Esophagus (tissue), 2 donors: ENCODE data around the gene TRPM8. TPM values are rescaled to one million over a fixed set of nuclear protein-coding genes. Genes with fewer than 3 reads are reported as not detected.

ENCODE experiments used
- H3K27ac ChIP-seq, 2 donors: one replicate each; pipeline ENCODE4 v1.5.1; 2013; ENCODE audit warnings: low read depth in 2 of 2, mild to moderate bottlenecking in 2 of 2, inconsistent platforms in 1 of 2, low read length in 1 of 2, moderate library complexity in 1 of 2
- H3K27me3 ChIP-seq, 2 donors: one replicate each; pipeline ENCODE4 v1.6.1; 2013; ENCODE audit warnings: low read length in 2 of 2, control low read depth in 1 of 2, mild to moderate bottlenecking in 1 of 2; ENCODE audit not compliant: insufficient read depth in 2 of 2, control insufficient read depth in 1 of 2
- H3K36me3 ChIP-seq, 2 donors: one replicate each; pipeline ENCODE4 v1.6.1; 2013; ENCODE audit warnings: low read length in 1 of 2; ENCODE audit not compliant: control insufficient read depth in 2 of 2, insufficient read depth in 2 of 2
- H3K4me1 ChIP-seq, 2 donors: one replicate each; pipeline ENCODE4 v1.6.1; 2013; ENCODE audit warnings: low read length in 1 of 2; ENCODE audit not compliant: control insufficient read depth in 2 of 2, insufficient read depth in 2 of 2
- H3K4me3 ChIP-seq, 2 donors: one replicate each; pipeline ENCODE4 v1.5.1; 2013; ENCODE audit warnings: low read length in 2 of 2, mild to moderate bottlenecking in 2 of 2, low read depth in 1 of 2, moderate library complexity in 1 of 2
- H3K9me3 ChIP-seq, 2 donors: one replicate each; pipeline ENCODE4 v1.6.1; 2013; ENCODE audit warnings: mild to moderate bottlenecking in 2 of 2, low read depth in 1 of 2, low read length in 1 of 2, moderate library complexity in 1 of 2; ENCODE audit not compliant: control insufficient read depth in 2 of 2, insufficient read depth in 1 of 2
- WGBS, 2 donors: extraction: QIAGEN DNeasy Blood & Tissue Kit; methylation state at CpG; one replicate each; pipeline ENCODE4 v1.1.7; 2013; 5-methylcytosine and 5-hydroxymethylcytosine counted together
- polyA plus RNA-seq, 2 donors: library from polyadenylated mRNA; stranded (reverse); fragments of 200-250 nt; gene quantifications; one replicate each; pipeline ENCODE4 v1.2.3, GENCODE V29; 2013
- donor health status: healthy with polysubstance abuse.
- donor health status: Bipolar disorder and iron deficiency.

TRPM8 gene
- polyA plus RNA-seq, 2 donors = not detected

GRCh38 chr2:234044157-234044556 is 127.0 kb downstream of the TRPM8 start:
- H3K9me3 ChIP-seq = no peaks in the 10 kb centered on the region
- no peak overlapping the region for H3K27ac ChIP-seq
- H3K4me1 ChIP-seq = no peaks in the 10 kb centered on the region
- H3K36me3 ChIP-seq = no peaks in the 10 kb centered on the region
- H3K27me3 ChIP-seq = no peaks in the 10 kb centered on the region
- no peak overlapping the region for H3K4me3 ChIP-seq
- WGBS, 2 donors = 28 to 38% methylated on average over 1 of the region's 1 CpG

- WGBS, 2 donors = 78 to 82% methylated on average over 3 of the region's 3 CpGs
- no peaks in the 10 kb centered on the region for H3K4me1 ChIP-seq
- H3K9me3 ChIP-seq = no peaks in the 10 kb centered on the region
- no peak overlapping the region for H3K4me3 ChIP-seq
- no peaks in the 10 kb centered on the region for H3K36me3 ChIP-seq
- H3K27me3 ChIP-seq = no peaks in the 10 kb centered on the region
- H3K27ac ChIP-seq = no peak overlapping the region
Measured at GRCh38 chr2:234046521-234046920, 129.3 kb downstream of the TRPM8 start.

GRCh38 chr2:234047361-234047760 is 130.2 kb downstream of the TRPM8 start:
- Histone ChIP-seq H3K9me3 (no peaks in the 10 kb centered on the region), H3K27ac (no peak overlapping the region), H3K36me3 (no peaks in the 10 kb centered on the region), H3K4me1 (no peaks in the 10 kb centered on the region), H3K27me3 (no peaks in the 10 kb centered on the region), H3K4me3 (no peak overlapping the region)

- no peaks in the 10 kb centered on the region for H3K4me1 ChIP-seq
- no peaks in the 10 kb centered on the region for H3K9me3 ChIP-seq
- H3K36me3 ChIP-seq = no peaks in the 10 kb centered on the region
- H3K27ac ChIP-seq = no peak overlapping the region
- 45 to 63% methylated on average over 4 of the region's 4 CpGs for WGBS, 2 donors
- no peak overlapping the region for H3K4me3 ChIP-seq
- H3K27me3 ChIP-seq = no peaks in the 10 kb centered on the region
Measured at GRCh38 chr2:234048049-234048448, 130.9 kb downstream of the TRPM8 start.

GRCh38 chr2:234050455-234051135 is 133.4 kb downstream of the TRPM8 start, which contains the start of gene SPP2:
SPP2 (plus strand) TSS chr2:234050702; CDS start chr2:234050787, 85 bp downstream.
- Histone ChIP-seq H3K9me3 (no peaks in the 10 kb centered on the region), H3K36me3 (no peaks in the 10 kb centered on the region), H3K4me3 (no peak within 1 kb of the TSS), H3K27ac (no peak within 1 kb of the TSS), H3K27me3 (no peaks in the 10 kb centered on the region), H3K4me1 (no peaks in the 10 kb centered on the region)
- WGBS, 2 donors = 85 to 86% methylated on average over 9 of the region's 9 CpGs

GRCh38 chr2:234051374-234052070 is 134.3 kb downstream of the TRPM8 start:
- Histone ChIP-seq H3K27me3 (no peaks in the 10 kb centered on the region), H3K4me1 (no peaks in the 10 kb centered on the region), H3K9me3 (no peaks in the 10 kb centered on the region), H3K27ac (no peak overlapping the region), H3K4me3 (no peak overlapping the region), H3K36me3 (no peaks in the 10 kb centered on the region)
- 90 to 93% methylated on average over 4 of the region's 4 CpGs for WGBS, 2 donors

- Histone ChIP-seq H3K4me3 (no peak overlapping the region), H3K4me1 (no peaks in the 10 kb centered on the region), H3K36me3 (no peaks in the 10 kb centered on the region), H3K9me3 (no peaks in the 10 kb centered on the region), H3K27ac (no peak overlapping the region), H3K27me3 (no peaks in the 10 kb centered on the region)
- 84 to 87% methylated on average over 4 of the region's 4 CpGs for WGBS, 2 donors
Measured at GRCh38 chr2:234058881-234059280, 141.7 kb downstream of the TRPM8 start.

- H3K27ac ChIP-seq = no peak overlapping the region
- H3K27me3 ChIP-seq = no peaks in the 10 kb centered on the region
- no peaks in the 10 kb centered on the region for H3K4me1 ChIP-seq
- no peaks in the 10 kb centered on the region for H3K36me3 ChIP-seq
- H3K4me3 ChIP-seq = no peak overlapping the region
- 81 to 86% methylated on average over 8 of the region's 8 CpGs for WGBS, 2 donors
- H3K9me3 ChIP-seq = no peaks in the 10 kb centered on the region
Measured at GRCh38 chr2:234060236-234060635, 143.1 kb downstream of the TRPM8 start.

GRCh38 chr2:234061624-234062257 is 144.6 kb downstream of the TRPM8 start:
- H3K27ac ChIP-seq = no peak overlapping the region
- no peaks in the 10 kb centered on the region for H3K27me3 ChIP-seq
- no peaks in the 10 kb centered on the region for H3K9me3 ChIP-seq
- no peaks in the 10 kb centered on the region for H3K36me3 ChIP-seq
- no peak overlapping the region for H3K4me3 ChIP-seq
- H3K4me1 ChIP-seq = no peaks in the 10 kb centered on the region
- 76 to 83% methylated on average over 6 of the region's 6 CpGs for WGBS, 2 donors
